HG02610 (cell line): Measurements from ENCODE around the gene CTXN1.
"Not testable (repeated sequence)": the region's sequence is repeated elsewhere in the genome, so short reads cannot be mapped to it uniquely, and the experiment has no call there.

Source experiments
- ATAC-seq: cut with Tn5 transposase; IDR thresholded peaks from one replicate; pipeline ENCODE4 v1.9.1; 2021; ENCODE audit warnings: mild to moderate bottlenecking, moderate library complexity; ENCODE audit not compliant: unreplicated experiment

The CTXN1 gene

DNA sequence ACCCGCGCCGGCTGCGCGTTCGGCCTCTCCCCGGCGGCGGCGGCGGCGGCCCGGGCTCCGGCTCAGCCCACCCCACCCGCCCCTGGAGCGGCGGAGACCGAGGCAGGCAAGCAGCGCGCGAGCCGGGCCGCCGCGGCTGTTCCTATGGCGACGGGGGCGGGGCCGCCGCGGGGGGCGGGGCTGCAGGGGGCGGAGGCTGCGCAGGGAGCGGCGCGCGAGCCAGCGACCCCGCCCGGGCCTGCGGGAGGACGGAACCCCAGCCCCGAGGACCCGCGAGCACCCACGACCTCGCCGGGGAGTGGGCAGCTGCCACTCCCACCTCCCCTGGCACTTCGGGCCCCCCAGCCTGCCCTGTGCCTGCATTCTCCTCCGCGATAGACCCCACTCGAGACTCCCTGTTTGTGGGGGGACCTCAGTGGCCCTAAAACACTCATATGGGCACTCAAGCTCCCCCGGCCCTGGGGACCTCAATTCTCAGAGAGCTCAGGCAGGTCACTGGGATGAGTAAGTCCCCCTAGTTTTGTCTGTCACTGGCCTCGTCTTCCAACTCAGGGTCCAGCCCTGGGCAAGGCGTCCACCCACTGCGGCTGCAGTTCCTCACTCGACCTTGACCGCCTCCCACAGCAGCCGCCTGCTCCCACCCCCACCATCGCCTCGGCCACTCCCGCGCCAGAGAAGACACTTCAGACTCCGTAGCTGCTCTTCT is at the start of gene CTXN1:
TSS of gene CTXN1 (minus strand) at position 115 of the 706 bp plus-strand sequence. CDS start 597 bp downstream, outside the sequence.
- ATAC-seq = no peak

- no peak for ATAC-seq
These were observed 49.1 kb upstream of the CTXN1 start for GRCh38 chr19:7975037-7975436.

- ATAC-seq = no peak
These were observed 47.9 kb upstream of the CTXN1 start for GRCh38 chr19:7973883-7974282.

DNA sequence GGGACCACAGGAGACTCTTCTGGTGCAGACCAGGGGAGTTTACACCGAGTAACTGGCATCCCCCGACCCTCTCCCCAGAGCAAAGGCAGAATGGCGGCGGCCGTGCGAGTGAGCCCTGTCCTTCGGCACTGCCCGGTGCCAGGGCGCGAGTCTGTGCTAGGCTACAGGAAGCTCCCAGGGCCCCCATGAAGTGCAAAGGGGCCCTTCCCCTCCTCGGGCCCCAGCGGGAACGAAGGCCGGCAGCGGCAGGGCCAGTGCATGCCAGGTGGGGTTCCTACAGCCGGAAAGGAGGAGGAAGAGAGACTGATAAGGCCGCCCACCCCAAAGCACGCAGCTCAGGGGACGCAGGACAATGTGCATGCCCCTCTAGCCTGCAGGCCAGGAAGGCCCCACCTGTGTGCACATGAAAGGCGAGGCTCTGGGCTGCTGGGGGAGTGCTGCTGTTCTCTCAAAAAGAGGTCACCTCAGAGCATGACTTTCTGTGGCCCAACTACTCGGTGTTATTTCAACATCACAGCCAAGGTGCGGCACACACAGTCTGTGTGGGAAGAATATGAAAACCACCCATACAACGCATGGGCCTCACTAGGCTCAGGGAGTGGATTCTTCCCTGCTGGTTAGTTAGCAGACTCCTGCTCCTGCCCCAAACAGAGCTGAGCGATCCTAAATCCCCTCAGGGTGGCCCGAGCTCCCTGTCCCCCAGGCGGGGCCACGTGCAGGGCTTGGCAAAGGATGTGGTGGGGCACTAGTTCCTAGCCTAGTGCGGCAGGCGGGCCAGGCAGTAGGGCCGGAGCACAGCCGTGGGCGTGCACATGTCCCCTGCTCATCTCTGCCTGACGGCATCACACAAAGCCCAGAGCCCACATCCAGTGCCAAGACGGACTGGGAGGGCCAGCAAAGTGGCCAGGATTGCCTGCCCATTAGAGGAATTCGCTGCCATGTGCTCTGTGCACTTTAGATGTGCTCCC is 45.9 kb upstream of the CTXN1 start:
- ATAC-seq = no peak

DNA sequence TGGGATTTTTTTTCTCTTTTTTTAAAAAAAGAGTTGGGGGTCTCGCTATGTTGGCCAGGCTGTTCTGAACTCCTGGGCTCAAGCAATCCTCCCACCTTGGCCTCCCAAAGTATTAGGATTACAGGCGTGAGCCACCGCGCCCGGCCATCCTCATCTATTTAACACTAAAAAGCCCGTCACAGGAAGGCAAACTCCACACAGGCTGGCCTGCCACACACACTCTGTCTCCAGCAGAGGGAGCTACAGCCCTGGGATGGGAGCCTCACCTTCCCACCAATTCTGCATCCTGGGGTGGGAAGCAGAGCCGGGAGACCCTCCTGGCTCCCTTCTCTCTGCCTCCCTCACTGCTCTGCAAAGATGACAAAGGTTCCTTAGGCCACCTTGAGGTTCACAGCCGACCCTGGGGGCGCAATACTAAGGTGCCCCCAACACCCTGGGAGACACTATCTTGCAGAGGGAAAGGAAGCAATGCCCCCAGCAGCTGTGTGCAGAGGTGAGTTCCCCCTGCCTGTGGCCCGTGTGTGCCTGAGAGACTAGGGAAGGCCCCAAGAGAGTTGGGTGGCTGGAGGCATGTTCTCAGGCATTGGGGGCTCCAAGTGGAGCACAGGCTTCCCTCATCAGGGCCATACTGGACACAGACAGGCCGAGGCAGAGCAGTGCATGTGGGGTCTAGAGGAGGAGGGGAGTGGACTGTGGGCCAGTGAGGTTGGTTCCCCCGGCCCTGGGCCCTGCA is 44.9 kb upstream of the CTXN1 start:
- no peak for ATAC-seq

- no peak for ATAC-seq
These were observed 43.6 kb upstream of the CTXN1 start for GRCh38 chr19:7969555-7969939.

DNA sequence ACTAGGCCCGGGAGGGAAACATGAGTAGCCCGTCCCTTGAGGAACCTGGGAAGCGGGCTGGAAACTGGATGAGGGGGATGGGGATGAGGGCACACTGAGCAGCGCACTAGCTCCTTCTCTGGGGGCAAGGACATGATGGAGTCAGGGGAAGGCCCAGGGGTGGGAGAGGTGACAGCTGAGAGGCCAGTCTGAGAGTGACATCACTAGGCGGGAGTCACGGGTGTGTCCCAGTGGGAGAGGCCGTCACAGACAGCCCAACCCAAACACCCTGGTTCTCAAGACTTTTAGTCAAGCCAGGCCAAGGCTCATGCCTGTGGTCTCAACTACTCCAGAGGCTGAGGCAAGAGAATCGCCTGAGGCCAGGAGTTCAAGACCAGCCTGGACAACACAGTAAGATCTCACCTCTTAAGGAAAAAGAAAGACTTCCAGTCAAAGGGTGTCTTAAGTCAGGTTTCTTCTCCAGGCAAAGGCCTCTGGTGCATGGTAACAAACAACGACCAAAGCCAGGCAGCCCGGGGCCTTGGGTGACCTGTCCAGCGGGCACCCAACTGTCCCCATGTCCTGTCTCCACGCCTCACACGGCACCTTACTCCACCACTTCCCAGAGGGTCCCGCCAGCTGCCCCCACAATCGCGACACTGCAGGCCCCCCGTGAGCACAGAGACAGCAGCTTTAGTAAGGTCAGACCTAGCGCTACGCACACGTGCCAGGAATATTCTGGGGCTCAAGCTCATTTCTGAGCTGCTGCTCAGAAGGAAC is 43.0 kb upstream of the CTXN1 start:
- no peak for ATAC-seq

DNA sequence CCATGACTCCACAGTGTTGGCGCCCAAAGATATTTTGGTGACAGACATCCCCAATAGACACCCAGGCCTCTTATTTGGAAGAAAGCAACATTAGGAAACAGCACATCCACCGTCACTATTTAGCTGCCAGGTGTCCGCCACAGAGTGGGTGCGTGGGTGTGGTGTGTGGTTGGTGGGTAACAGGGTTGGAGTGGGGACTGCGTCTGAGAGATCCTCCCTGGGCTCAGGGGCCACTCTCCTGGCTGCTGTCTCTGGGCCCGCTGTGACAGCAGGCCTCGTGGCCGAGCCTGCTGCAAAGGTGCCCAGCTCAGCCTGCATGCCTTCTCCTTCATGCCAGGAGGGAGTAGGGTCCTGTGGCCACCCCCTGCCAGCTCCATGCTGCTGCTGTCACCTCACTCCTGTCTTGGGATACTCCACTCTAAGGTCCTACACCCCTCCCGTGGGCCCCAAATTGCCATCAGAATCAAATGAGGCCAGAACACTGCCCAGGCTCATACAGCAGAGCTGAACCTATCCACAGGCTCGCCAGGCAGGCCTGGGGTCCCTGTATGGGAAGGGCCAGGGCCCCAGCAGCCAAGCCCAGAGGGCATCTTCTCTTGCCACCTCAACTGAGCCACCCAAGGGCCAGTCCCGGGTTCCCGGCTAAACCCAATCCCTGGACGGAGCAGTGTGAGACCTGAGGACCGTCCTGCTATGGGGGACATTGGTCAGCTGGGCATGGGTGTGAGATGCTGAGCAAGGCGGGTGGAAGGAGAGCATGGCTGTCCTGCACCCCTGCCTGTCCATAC is 42.3 kb upstream of the CTXN1 start:
- no peak for ATAC-seq

DNA sequence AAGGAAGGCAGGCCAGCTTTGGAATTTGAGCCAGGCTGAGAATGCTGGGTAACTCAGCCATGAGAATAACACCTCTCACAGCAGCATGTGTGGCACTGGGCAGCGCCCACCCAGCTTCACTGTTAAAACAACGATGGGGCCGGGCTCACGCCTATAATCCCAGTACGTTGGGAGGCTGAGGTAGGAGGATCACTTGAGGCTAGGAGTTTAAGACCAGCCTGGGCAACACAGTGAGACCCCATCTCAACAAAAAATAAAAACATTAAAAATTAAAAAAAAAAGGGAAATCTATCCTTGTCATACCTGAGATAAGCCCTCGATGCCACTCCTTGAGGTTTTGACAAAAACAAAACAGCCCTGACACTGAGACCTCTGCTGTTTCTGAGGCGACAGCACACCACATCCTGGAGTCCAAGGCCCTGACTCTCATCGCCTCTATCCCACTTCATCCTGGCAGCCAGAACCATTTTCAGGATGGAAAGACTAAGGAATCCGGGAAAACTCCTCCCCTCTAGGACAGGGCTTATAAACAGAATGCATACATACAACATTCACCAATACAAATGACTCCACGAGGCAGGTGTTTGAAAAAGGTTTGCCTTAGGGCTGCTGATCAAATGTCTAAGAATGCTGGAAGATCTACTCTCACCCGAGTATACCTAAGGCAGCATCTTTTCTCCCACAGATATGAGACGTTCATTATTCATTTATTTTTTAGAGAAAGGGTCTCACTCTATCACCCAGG is 40.2 kb upstream of the CTXN1 start:
- no peak for ATAC-seq

GRCh38 chr19:7965259-7965841 is 39.4 kb upstream of the CTXN1 start:
- ATAC-seq = no peak

GRCh38 chr19:7963566-7963965 is 37.6 kb upstream of the CTXN1 start:
- no peak for ATAC-seq

GRCh38 chr19:7962644-7963268 is 36.8 kb upstream of the CTXN1 start:
- no peak for ATAC-seq

DNA sequence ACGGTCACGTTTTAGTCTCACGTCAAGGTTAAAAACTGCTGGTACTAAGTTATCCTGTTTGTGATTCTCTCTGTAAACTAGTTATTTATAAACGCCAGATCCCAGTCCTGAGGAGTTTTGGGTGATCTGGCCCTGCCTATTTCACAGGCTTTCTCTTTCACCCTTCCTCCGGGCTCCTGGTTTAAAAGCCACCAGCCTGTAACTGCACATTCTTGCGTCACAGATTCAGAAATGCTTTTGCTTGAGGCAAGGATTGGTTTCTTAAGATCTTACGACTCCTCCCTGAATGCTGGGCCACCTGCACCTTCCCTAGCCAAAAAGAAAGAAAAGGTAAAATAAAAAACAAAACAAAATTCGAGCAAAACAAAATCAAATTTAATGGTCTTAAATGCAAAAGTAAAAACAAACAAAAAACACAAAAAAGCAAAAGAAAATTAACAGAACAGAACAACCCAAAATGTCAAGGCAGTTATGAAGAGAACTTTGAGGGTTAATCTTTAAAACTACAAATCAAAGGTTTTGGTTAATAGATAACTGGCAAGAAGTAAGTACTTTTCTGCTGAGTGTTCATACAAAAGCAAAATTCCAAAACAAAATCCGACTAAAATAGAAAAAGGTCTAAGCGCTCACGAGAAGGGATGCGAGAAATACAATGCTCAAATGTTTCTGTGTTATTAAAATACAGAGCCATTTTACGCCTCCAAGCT is 36.1 kb upstream of the CTXN1 start:
- ATAC-seq = no peak

- ATAC-seq = not testable (repeated sequence)
These were observed 35.1 kb upstream of the CTXN1 start for GRCh38 chr19:7961082-7961481.

GRCh38 chr19:7959211-7959610 is 33.3 kb upstream of the CTXN1 start:
- no peak for ATAC-seq

DNA sequence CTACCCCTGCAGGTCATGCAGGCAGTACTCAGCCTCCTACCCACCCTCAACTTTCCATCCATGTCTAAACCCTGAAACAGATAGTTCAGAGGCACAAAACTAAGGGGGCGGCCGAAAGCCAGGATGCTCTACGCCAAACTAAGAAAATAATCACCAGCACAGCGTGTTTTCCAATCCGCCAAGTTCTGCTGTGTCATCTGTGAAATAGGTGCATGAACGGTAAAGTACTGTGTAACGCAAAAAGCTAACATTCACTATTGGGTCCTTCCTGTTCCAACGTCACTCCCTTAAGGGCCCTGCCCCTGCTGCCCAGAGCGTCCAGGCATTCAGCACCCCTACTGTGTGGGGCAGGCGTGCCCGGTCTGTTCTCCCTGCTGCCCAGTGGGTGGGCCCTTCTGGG is 29.8 kb upstream of the CTXN1 start:
- ATAC-seq = no peak

GRCh38 chr19:7953576-7953975 is 27.6 kb upstream of the CTXN1 start:
- no peak for ATAC-seq

GRCh38 chr19:7953060-7953459 is 27.1 kb upstream of the CTXN1 start:
- ATAC-seq = no peak
